Neural progenitor cell (in vitro differentiated cells): Measurements from ENCODE around the gene CASQ1. TPM values are rescaled to one million over a fixed set of nuclear protein-coding genes. Genes with fewer than 3 reads are reported as not detected.

Experiments
- DNase-seq: peaks from one replicate; pipeline ENCODE4 v3.0.0-alpha.2; 2016; ENCODE audit warnings: low spot score
- H2AFZ ChIP-seq: fragments of 200-600 bp; sonication (generic); replicated peaks from 2 replicates; pipeline ENCODE4 v1.6.1; 2016; ENCODE audit warnings: antibody characterized with exemption
- H3F3A ChIP-seq: fragments of 200-600 bp; sonication (generic); 2 replicates; pipeline ENCODE4 v1.6.1; 2016; ENCODE audit warnings: antibody characterized with exemption, low read depth
- H3K27ac ChIP-seq: fragments of 200-600 bp; sonication (generic); 2 replicates; pipeline ENCODE4 v1.5.1; 2016; ENCODE audit warnings: mild to moderate bottlenecking
- H3K27me3 ChIP-seq: fragments of 200-600 bp; sonication (generic); 2 replicates; pipeline ENCODE4 v1.6.1; 2016; ENCODE audit warnings: mild to moderate bottlenecking, moderate library complexity
- H3K36me3 ChIP-seq: fragments of 200-600 bp; sonication (generic); 2 replicates; pipeline ENCODE4 v1.5.1; 2016
- H3K4me1 ChIP-seq: fragments of 200-600 bp; sonication (generic); 2 replicates; pipeline ENCODE4 v1.6.1; 2016; ENCODE audit warnings: mixed run types
- H3K4me2 ChIP-seq: fragments of 200-600 bp; sonication (generic); 2 replicates; pipeline ENCODE4 v1.6.1; 2016
- H3K4me3 ChIP-seq: fragments of 200-600 bp; sonication (generic); 2 replicates; pipeline ENCODE4 v1.5.1; 2016
- H3K79me2 ChIP-seq: fragments of 200-600 bp; sonication (generic); 2 replicates; pipeline ENCODE4 v1.6.1; 2016; ENCODE audit warnings: low read depth
- H3K9ac ChIP-seq: fragments of 200-600 bp; sonication (generic); 2 replicates; pipeline ENCODE4 v1.6.1; 2016
- H3K9me3 ChIP-seq: fragments of 200-600 bp; sonication (generic); 2 replicates; pipeline ENCODE4 v1.5.1; 2016; ENCODE audit warnings: low read depth
- H4K20me1 ChIP-seq: fragments of 200-600 bp; sonication (generic); 2 replicates; pipeline ENCODE4 v1.6.1; 2016; ENCODE audit warnings: low read depth
- H3K27ac Mint-ChIP-seq: 3 replicates; pipeline ENCODE4 v1.8.0; 2021; ENCODE audit warnings: mixed read lengths
- H3K27me3 Mint-ChIP-seq: 2 replicates; pipeline ENCODE4 v1.8.0; 2022; ENCODE audit warnings: low read depth, mild to moderate bottlenecking, inconsistent platforms, moderate library complexity, mixed read lengths; ENCODE audit not compliant: insufficient read depth
- H3K36me3 Mint-ChIP-seq: 3 replicates; pipeline ENCODE4 v1.8.0; 2021; ENCODE audit warnings: mixed read lengths
- H3K4me1 Mint-ChIP-seq: 3 replicates; pipeline ENCODE4 v1.8.0; 2021; ENCODE audit warnings: mixed read lengths
- H3K4me3 Mint-ChIP-seq: 3 replicates; pipeline ENCODE4 v1.8.0; 2021; ENCODE audit warnings: mild to moderate bottlenecking, moderate library complexity, mixed read lengths
- H3K9me3 Mint-ChIP-seq: 3 replicates; pipeline ENCODE4 v1.8.0; 2020; ENCODE audit warnings: mixed read lengths
- EZH2 ChIP-seq: fragments of 200-600 bp; sonication (generic); IDR thresholded peaks from 2 replicates; pipeline ENCODE4 v1.6.1; 2017; ENCODE audit warnings: antibody characterized with exemption, mild to moderate bottlenecking, moderate library complexity
- EZH2phosphoT487 ChIP-seq: fragments of 200-600 bp; sonication (generic); IDR thresholded peaks from 2 replicates; pipeline ENCODE4 v1.6.1; 2017; ENCODE audit warnings: antibody characterized with exemption
- total RNA-seq: library from RNA; depleted of rRNA; stranded (reverse); fragments of >200 nt; gene quantifications from 2 replicates; pipeline ENCODE4 v1.2.3, GENCODE V29; 2015; ENCODE audit warnings: low replicate concordance
- TF ChIP-seq, protein P1 (sequence below): fragments of 200-600 bp; sonication (generic); IDR thresholded peaks from 2 replicates; pipeline ENCODE4 v1.5.1; 2017; ENCODE audit warnings: antibody characterized with exemption, mild to moderate bottlenecking

The CASQ1 gene
- total RNA-seq, 1 donor from 2014 or later = not detected

GRCh38 chr1:160146107-160146506, 44.3 kb upstream of the CASQ1 start:
- H3F3A ChIP-seq = peaks cover 32% of the 10 kb centered on the region
- Mint-ChIP-seq H3K9me3 (peaks cover 2% of the 10 kb centered on the region), H3K27me3 (peaks cover 3% of the 10 kb centered on the region), H3K4me1 (peaks cover 10% of the 10 kb centered on the region), H3K36me3 (peaks cover 14% of the 10 kb centered on the region), H3K4me3 (no peak overlapping the region), H3K27ac (peak overlapping the region; percentile 62)
- DNase-seq = no peak
- H3K36me3 ChIP-seq = no peaks in the 10 kb centered on the region
- no peak overlapping the region for H3K9ac ChIP-seq
- H3K27me3 ChIP-seq = no peaks in the 10 kb centered on the region
- H3K9me3 ChIP-seq = no peaks in the 10 kb centered on the region
- H3K4me1 ChIP-seq = peaks cover 13% of the 10 kb centered on the region
- no peak overlapping the region for H3K27ac ChIP-seq
- TF ChIP-seq EZH2 (no peak), EZH2phosphoT487 (no peak)
- TF ChIP-seq, protein P1, sequence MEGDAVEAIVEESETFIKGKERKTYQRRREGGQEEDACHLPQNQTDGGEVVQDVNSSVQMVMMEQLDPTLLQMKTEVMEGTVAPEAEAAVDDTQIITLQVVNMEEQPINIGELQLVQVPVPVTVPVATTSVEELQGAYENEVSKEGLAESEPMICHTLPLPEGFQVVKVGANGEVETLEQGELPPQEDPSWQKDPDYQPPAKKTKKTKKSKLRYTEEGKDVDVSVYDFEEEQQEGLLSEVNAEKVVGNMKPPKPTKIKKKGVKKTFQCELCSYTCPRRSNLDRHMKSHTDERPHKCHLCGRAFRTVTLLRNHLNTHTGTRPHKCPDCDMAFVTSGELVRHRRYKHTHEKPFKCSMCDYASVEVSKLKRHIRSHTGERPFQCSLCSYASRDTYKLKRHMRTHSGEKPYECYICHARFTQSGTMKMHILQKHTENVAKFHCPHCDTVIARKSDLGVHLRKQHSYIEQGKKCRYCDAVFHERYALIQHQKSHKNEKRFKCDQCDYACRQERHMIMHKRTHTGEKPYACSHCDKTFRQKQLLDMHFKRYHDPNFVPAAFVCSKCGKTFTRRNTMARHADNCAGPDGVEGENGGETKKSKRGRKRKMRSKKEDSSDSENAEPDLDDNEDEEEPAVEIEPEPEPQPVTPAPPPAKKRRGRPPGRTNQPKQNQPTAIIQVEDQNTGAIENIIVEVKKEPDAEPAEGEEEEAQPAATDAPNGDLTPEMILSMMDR = no peak
- no peak overlapping the region for H3K4me3 ChIP-seq
- H4K20me1 ChIP-seq = no peaks in the 10 kb centered on the region
- H2AFZ ChIP-seq = no peak overlapping the region
- H3K4me2 ChIP-seq = no peak overlapping the region
- H3K79me2 ChIP-seq = no peaks in the 10 kb centered on the region

- H3K36me3 Mint-ChIP-seq = no peaks in the 10 kb centered on the region
- no peak for TF ChIP-seq EZH2
- TF ChIP-seq EZH2phosphoT487 = no peak
- TF ChIP-seq, protein P1 = no peak
- H3K4me2 ChIP-seq = no peak overlapping the region
- peaks cover 2% of the 10 kb centered on the region for H3K9me3 Mint-ChIP-seq
- H4K20me1 ChIP-seq = no peaks in the 10 kb centered on the region
- DNase-seq = no peak
- no peak overlapping the region for H3K9ac ChIP-seq
- H3K27ac ChIP-seq = no peak overlapping the region
- no peaks in the 10 kb centered on the region for H3K79me2 ChIP-seq
- no peaks in the 10 kb centered on the region for H3K27me3 ChIP-seq
- H3K27ac Mint-ChIP-seq = no peak overlapping the region
- peaks cover 9% of the 10 kb centered on the region for H3K4me1 Mint-ChIP-seq
- H3K4me3 ChIP-seq = no peak overlapping the region
- no peaks in the 10 kb centered on the region for H3K36me3 ChIP-seq
- peaks cover 25% of the 10 kb centered on the region for H3F3A ChIP-seq
- no peak overlapping the region for H2AFZ ChIP-seq
- H3K4me3 Mint-ChIP-seq = no peak overlapping the region
- peaks cover 13% of the 10 kb centered on the region for H3K4me1 ChIP-seq
- H3K27me3 Mint-ChIP-seq = peaks cover 3% of the 10 kb centered on the region
- no peaks in the 10 kb centered on the region for H3K9me3 ChIP-seq
Observed at GRCh38 chr1:160148121-160148520, 42.3 kb upstream of the CASQ1 start.

DNA sequence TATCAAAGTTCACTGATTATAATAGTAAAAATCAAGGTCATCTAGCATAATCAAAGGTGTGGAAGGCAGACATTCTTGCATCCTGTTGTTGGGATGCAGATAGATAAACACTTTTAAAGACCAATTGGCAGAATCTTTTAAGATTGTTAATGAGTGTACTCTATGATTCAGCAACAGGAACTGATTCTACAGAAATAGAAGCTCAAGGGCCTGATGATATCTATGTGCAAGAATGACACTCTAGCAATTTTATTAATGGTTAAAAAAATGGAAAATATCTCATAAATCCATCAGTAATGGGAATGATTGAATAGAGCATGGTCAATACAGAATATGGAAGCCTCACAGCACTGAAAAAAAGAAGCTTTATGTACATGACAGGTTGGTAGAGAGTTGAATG, 41.1 kb upstream of the CASQ1 start:
- no peaks in the 10 kb centered on the region for H3K27me3 Mint-ChIP-seq
- Histone ChIP-seq H3K4me2 (no peak overlapping the region), H3K36me3 (no peaks in the 10 kb centered on the region), H4K20me1 (no peaks in the 10 kb centered on the region), H3K27me3 (no peaks in the 10 kb centered on the region), H3K9me3 (no peaks in the 10 kb centered on the region), H3K9ac (no peak overlapping the region), H3K27ac (no peak overlapping the region), H2AFZ (no peak overlapping the region), H3K4me1 (peaks cover 13% of the 10 kb centered on the region), H3F3A (peaks cover 17% of the 10 kb centered on the region), H3K79me2 (no peaks in the 10 kb centered on the region), H3K4me3 (no peak overlapping the region)
- no peaks in the 10 kb centered on the region for H3K36me3 Mint-ChIP-seq
- DNase-seq = no peak
- no peak overlapping the region for H3K27ac Mint-ChIP-seq
- H3K9me3 Mint-ChIP-seq = peaks cover 2% of the 10 kb centered on the region
- H3K4me1 Mint-ChIP-seq = peaks cover 9% of the 10 kb centered on the region
- H3K4me3 Mint-ChIP-seq = no peak overlapping the region
- no peak for TF ChIP-seq EZH2

- peaks cover 2% of the 10 kb centered on the region for H3K9me3 Mint-ChIP-seq
Observed at GRCh38 chr1:160149716-160150115, 40.7 kb upstream of the CASQ1 start.

More at GRCh38 chr1:160149716-160150115, 40.7 kb upstream of the CASQ1 start:
- no peaks in the 10 kb centered on the region for H3K27me3 ChIP-seq
- H3F3A ChIP-seq = peaks cover 12% of the 10 kb centered on the region
- no peaks in the 10 kb centered on the region for H3K9me3 ChIP-seq
- no peaks in the 10 kb centered on the region for H4K20me1 ChIP-seq
- H3K9ac ChIP-seq = no peak overlapping the region
- no peaks in the 10 kb centered on the region for H3K36me3 ChIP-seq
- no peaks in the 10 kb centered on the region for H3K27me3 Mint-ChIP-seq
- H3K27ac ChIP-seq = no peak overlapping the region
- H3K36me3 Mint-ChIP-seq = no peaks in the 10 kb centered on the region
- no peak overlapping the region for H3K27ac Mint-ChIP-seq
- TF ChIP-seq, protein P1 = no peak
- TF ChIP-seq EZH2phosphoT487 = no peak
- TF ChIP-seq EZH2 = no peak
- H3K4me1 Mint-ChIP-seq = peaks cover 7% of the 10 kb centered on the region
- H3K4me3 Mint-ChIP-seq = no peak overlapping the region
- H3K4me3 ChIP-seq = no peak overlapping the region
- peaks cover 10% of the 10 kb centered on the region for H3K4me1 ChIP-seq
- no peak for DNase-seq
- H3K4me2 ChIP-seq = no peak overlapping the region
- H2AFZ ChIP-seq = no peak overlapping the region
- H3K79me2 ChIP-seq = no peaks in the 10 kb centered on the region
